Endothelial cell of umbilical vein (primary cell): ENCODE measurements around the gene PPTC7.

Experiments
- GATA2 ChIP-seq: IDR thresholded peaks from 2 replicates; pipeline ENCODE4 v1.7.0; 2011; ENCODE audit warnings: low read depth, mild to moderate bottlenecking, moderate library complexity, mixed read lengths, low read length; ENCODE audit not compliant: insufficient read length, insufficient read depth
- TF ChIP-seq, protein P1 (sequence below), 2 donors: IDR thresholded peaks; 1 replicate in 1 of 2; 2 replicates in 1 of 2; pipeline ENCODE4 v1.5.1; 2011; ENCODE audit warnings: low read length in 2 of 2, mild to moderate bottlenecking in 2 of 2, moderate library complexity in 2 of 2, control low read depth in 1 of 2, inconsistent platforms in 1 of 2, low read depth in 1 of 2; ENCODE audit not compliant: insufficient read depth in 1 of 2; ENCODE audit errors: extremely low read depth in 1 of 2

DNA sequence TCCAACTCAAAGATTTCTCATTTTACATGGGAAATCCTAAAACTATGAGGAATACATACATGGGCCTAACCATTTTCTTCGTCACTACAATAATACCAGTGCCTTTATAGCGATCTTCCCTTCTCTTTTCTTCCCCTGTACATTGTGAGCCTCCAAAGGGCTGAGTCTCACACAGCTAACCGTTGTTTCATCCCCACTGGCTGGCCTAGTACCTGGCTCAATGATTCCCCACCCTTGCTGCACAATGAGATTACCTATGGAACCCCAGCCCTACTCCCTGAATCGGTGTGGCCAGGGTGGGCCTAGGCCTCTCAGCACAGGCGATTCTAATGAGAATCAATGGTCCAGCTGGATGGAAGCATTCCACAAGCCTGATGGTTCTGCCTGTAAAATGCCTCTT, 16.1 kb downstream of the PPTC7 start:
- TF ChIP-seq, protein P1, sequence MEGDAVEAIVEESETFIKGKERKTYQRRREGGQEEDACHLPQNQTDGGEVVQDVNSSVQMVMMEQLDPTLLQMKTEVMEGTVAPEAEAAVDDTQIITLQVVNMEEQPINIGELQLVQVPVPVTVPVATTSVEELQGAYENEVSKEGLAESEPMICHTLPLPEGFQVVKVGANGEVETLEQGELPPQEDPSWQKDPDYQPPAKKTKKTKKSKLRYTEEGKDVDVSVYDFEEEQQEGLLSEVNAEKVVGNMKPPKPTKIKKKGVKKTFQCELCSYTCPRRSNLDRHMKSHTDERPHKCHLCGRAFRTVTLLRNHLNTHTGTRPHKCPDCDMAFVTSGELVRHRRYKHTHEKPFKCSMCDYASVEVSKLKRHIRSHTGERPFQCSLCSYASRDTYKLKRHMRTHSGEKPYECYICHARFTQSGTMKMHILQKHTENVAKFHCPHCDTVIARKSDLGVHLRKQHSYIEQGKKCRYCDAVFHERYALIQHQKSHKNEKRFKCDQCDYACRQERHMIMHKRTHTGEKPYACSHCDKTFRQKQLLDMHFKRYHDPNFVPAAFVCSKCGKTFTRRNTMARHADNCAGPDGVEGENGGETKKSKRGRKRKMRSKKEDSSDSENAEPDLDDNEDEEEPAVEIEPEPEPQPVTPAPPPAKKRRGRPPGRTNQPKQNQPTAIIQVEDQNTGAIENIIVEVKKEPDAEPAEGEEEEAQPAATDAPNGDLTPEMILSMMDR (IDR thresholded peaks at IDR 0.05; ENCODE audit: extremely low read depth in 1 of 2, insufficient read depth in 1 of 2, low read depth in 1 of 2, low read length in 2 of 2), result no peak
- TF ChIP-seq GATA2, result no peak
